Measurements from ENCODE around the gene AFF3.

DNA sequence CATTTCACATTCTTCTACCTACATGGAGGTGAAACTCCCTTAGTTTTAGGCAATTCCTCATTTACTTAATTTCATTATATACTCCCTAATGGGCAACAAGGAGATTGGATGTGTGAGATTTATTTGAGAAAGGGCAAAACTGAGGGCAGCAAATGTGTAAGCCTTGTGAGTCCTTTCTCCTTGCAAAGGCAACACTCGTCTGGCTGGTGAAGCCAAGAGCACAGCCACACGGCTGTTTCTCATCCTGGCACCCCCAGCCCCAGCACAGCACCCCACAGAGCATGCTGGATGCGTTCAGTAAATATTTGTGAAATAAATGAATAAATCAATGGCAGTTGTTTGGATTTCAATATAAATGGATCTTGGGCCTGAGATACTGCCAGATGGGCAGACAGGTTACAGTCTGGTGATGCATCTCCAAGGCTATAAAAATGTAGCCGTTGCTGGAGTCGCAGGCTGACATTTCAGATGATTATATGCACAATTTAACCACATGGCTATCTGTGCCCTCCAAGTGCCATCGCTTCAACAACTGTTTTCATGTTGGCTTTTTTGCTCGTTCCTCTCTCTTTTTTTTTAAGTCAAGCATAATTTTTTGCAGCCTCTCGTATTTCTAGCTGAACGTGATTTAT is 498.5 kb downstream of the AFF3 start:
- TF ChIP-seq, protein P1, sequence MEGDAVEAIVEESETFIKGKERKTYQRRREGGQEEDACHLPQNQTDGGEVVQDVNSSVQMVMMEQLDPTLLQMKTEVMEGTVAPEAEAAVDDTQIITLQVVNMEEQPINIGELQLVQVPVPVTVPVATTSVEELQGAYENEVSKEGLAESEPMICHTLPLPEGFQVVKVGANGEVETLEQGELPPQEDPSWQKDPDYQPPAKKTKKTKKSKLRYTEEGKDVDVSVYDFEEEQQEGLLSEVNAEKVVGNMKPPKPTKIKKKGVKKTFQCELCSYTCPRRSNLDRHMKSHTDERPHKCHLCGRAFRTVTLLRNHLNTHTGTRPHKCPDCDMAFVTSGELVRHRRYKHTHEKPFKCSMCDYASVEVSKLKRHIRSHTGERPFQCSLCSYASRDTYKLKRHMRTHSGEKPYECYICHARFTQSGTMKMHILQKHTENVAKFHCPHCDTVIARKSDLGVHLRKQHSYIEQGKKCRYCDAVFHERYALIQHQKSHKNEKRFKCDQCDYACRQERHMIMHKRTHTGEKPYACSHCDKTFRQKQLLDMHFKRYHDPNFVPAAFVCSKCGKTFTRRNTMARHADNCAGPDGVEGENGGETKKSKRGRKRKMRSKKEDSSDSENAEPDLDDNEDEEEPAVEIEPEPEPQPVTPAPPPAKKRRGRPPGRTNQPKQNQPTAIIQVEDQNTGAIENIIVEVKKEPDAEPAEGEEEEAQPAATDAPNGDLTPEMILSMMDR (conservative IDR thresholded peaks at IDR 0.05; ENCODE audit: low read depth, low read length): no peak
- TF ChIP-seq EZH2 (IDR thresholded peaks at IDR 0.05; ENCODE audit: borderline replicate concordance, low read depth, low read length, poor library complexity, severe bottlenecking): no peak

Data from A673 (cell line).